ENCODE measurements around the gene GRIK4.

GRIK4 gene

GRCh38 chr11:120878781-120879180, 367.2 kb downstream of the GRIK4 start:
- TF ChIP-seq CTCF (IDR thresholded peaks at IDR 0.05; ENCODE audit: low read depth, low read length, missing control alignments), result no peak
- H3K4me3 ChIP-seq (ENCODE audit: low read depth, low read length), result no peak overlapping the region
- DNase-seq (ENCODE audit: low read depth), result no peak

- no peak for TF ChIP-seq CTCF (IDR thresholded peaks at IDR 0.05; ENCODE audit: low read depth, low read length, missing control alignments)
- H3K4me3 ChIP-seq (ENCODE audit: low read depth, low read length), result no peak overlapping the region
- no peak for DNase-seq (ENCODE audit: low read depth)
Measured at GRCh38 chr11:120880498-120881175, 369.1 kb downstream of the GRIK4 start.

- TF ChIP-seq CTCF (IDR thresholded peaks at IDR 0.05; ENCODE audit: low read depth, low read length, missing control alignments), result no peak
- no peak overlapping the region for H3K4me3 ChIP-seq (ENCODE audit: low read depth, low read length)
- no peak for DNase-seq (ENCODE audit: low read depth)
Measured at GRCh38 chr11:120881596-120881995, 370.0 kb downstream of the GRIK4 start.

GRCh38 chr11:120882175-120882574, 370.6 kb downstream of the GRIK4 start:
- no peak for DNase-seq (ENCODE audit: low read depth)
- no peak overlapping the region for H3K4me3 ChIP-seq (ENCODE audit: low read depth, low read length)
- TF ChIP-seq CTCF (IDR thresholded peaks at IDR 0.05; ENCODE audit: low read depth, low read length, missing control alignments), result no peak

GRCh38 chr11:120883404-120884080, 372.0 kb downstream of the GRIK4 start:
- H3K4me3 ChIP-seq (ENCODE audit: low read depth, low read length), result no peak overlapping the region
- no peak for DNase-seq (ENCODE audit: low read depth)
- TF ChIP-seq CTCF (IDR thresholded peaks at IDR 0.05; ENCODE audit: low read depth, low read length, missing control alignments), result no peak

GRCh38 chr11:120884154-120885020, 372.8 kb downstream of the GRIK4 start:
- no peak for TF ChIP-seq CTCF (IDR thresholded peaks at IDR 0.05; ENCODE audit: low read depth, low read length, missing control alignments)
- DNase-seq (ENCODE audit: low read depth), result no peak

More at GRCh38 chr11:120884154-120885020, 372.8 kb downstream of the GRIK4 start:
- H3K4me3 ChIP-seq (ENCODE audit: low read depth, low read length), result no peak overlapping the region
